ENCODE measurements around the gene RAP2A.

RAP2A gene

GRCh38 chr13:97491452-97491851 is 57.5 kb downstream of the RAP2A start:
- H3F3A ChIP-seq (ENCODE audit: insufficient read depth, low read length): no peaks in the 10 kb centered on the region
- H3K4me1 ChIP-seq (ENCODE audit: insufficient read depth, low read length, severe bottlenecking): no peaks in the 10 kb centered on the region
- no peak overlapping the region for H3K4me2 ChIP-seq (ENCODE audit: low read length)
- H3K9ac ChIP-seq (ENCODE audit: low read length): no peak overlapping the region
- H3K79me2 ChIP-seq (ENCODE audit: insufficient read depth, low read length): no peaks in the 10 kb centered on the region
- no peak overlapping the region for H2AFZ ChIP-seq (ENCODE audit: low read length)
- H3K9me2 ChIP-seq (ENCODE audit: low read depth, low read length): no peaks in the 10 kb centered on the region
- no peaks in the 10 kb centered on the region for H3K27me3 ChIP-seq (ENCODE audit: insufficient read depth, low read length)
- H3K9me3 ChIP-seq (ENCODE audit: low read length): peaks cover 6% of the 10 kb centered on the region; the same call in 1 of the 2 replicates
- H3K4me3 ChIP-seq (ENCODE audit: low read depth, low read length, poor library complexity, severe bottlenecking): no peak overlapping the region
- H3K27ac ChIP-seq (ENCODE audit: low read depth, low read length, poor library complexity, severe bottlenecking): no peak overlapping the region
- TF ChIP-seq EZH2 (IDR thresholded peaks at IDR 0.05; ENCODE audit: borderline replicate concordance, low read length) (no peak), CTCF (IDR thresholded peaks at IDR 0.05; ENCODE audit: low read length) (no peak)
- no peaks in the 10 kb centered on the region for H4K20me1 ChIP-seq (ENCODE audit: insufficient read depth, low read length)
- H3K36me3 ChIP-seq (ENCODE audit: insufficient read depth, low read length): no peaks in the 10 kb centered on the region

- H3F3A ChIP-seq (ENCODE audit: insufficient read depth, low read length): no peaks in the 10 kb centered on the region
- no peaks in the 10 kb centered on the region for H3K4me1 ChIP-seq (ENCODE audit: insufficient read depth, low read length, severe bottlenecking)
- no peaks in the 10 kb centered on the region for H4K20me1 ChIP-seq (ENCODE audit: insufficient read depth, low read length)
- H2AFZ ChIP-seq (ENCODE audit: low read length): no peak overlapping the region
- H3K4me3 ChIP-seq (ENCODE audit: low read depth, low read length, poor library complexity, severe bottlenecking): no peak overlapping the region
- no peaks in the 10 kb centered on the region for H3K36me3 ChIP-seq (ENCODE audit: insufficient read depth, low read length)
- H3K9me3 ChIP-seq (ENCODE audit: low read length): peaks cover 6% of the 10 kb centered on the region; the same call in 1 of the 2 replicates
- no peaks in the 10 kb centered on the region for H3K27me3 ChIP-seq (ENCODE audit: insufficient read depth, low read length)
- no peak overlapping the region for H3K4me2 ChIP-seq (ENCODE audit: low read length)
- TF ChIP-seq CTCF (IDR thresholded peaks at IDR 0.05; ENCODE audit: low read length) (no peak), EZH2 (IDR thresholded peaks at IDR 0.05; ENCODE audit: borderline replicate concordance, low read length) (no peak)
- no peak overlapping the region for H3K27ac ChIP-seq (ENCODE audit: low read depth, low read length, poor library complexity, severe bottlenecking)
- no peaks in the 10 kb centered on the region for H3K79me2 ChIP-seq (ENCODE audit: insufficient read depth, low read length)
- H3K9me2 ChIP-seq (ENCODE audit: low read depth, low read length): no peaks in the 10 kb centered on the region
- no peak overlapping the region for H3K9ac ChIP-seq (ENCODE audit: low read length)
These were observed 58.3 kb downstream of the RAP2A start for GRCh38 chr13:97492257-97492656.

- no peaks in the 10 kb centered on the region for H3F3A ChIP-seq (ENCODE audit: insufficient read depth, low read length)
These were observed 58.9 kb downstream of the RAP2A start for GRCh38 chr13:97492684-97493371.

More at GRCh38 chr13:97492684-97493371, 58.9 kb downstream of the RAP2A start:
- H3K4me2 ChIP-seq (ENCODE audit: low read length): no peak overlapping the region
- no peaks in the 10 kb centered on the region for H3K36me3 ChIP-seq (ENCODE audit: insufficient read depth, low read length)
- TF ChIP-seq EZH2 (IDR thresholded peaks at IDR 0.05; ENCODE audit: borderline replicate concordance, low read length) (no peak), CTCF (IDR thresholded peaks at IDR 0.05; ENCODE audit: low read length) (no peak)
- no peaks in the 10 kb centered on the region for H4K20me1 ChIP-seq (ENCODE audit: insufficient read depth, low read length)
- H2AFZ ChIP-seq (ENCODE audit: low read length): no peak overlapping the region
- H3K4me3 ChIP-seq (ENCODE audit: low read depth, low read length, poor library complexity, severe bottlenecking): no peak overlapping the region
- no peaks in the 10 kb centered on the region for H3K79me2 ChIP-seq (ENCODE audit: insufficient read depth, low read length)
- H3K27ac ChIP-seq (ENCODE audit: low read depth, low read length, poor library complexity, severe bottlenecking): no peak overlapping the region
- no peaks in the 10 kb centered on the region for H3K27me3 ChIP-seq (ENCODE audit: insufficient read depth, low read length)
- H3K9ac ChIP-seq (ENCODE audit: low read length): no peak overlapping the region
- peaks cover 6% of the 10 kb centered on the region; the same call in 1 of the 2 replicates for H3K9me3 ChIP-seq (ENCODE audit: low read length)
- H3K4me1 ChIP-seq (ENCODE audit: insufficient read depth, low read length, severe bottlenecking): no peaks in the 10 kb centered on the region
- H3K9me2 ChIP-seq (ENCODE audit: low read depth, low read length): no peaks in the 10 kb centered on the region
